Left renal pelvis (tissue), 4 donors: ENCODE data around the gene TSHZ3. TPM values are rescaled to one million over a fixed set of nuclear protein-coding genes. Genes with fewer than 3 reads are reported as not detected.

ENCODE experiments used
- DNase-seq, 4 donors: peaks; one replicate each; pipeline ENCODE4 v3.0.0-alpha.2; 2013; ENCODE audit warnings: low read depth in 4 of 4, low spot score in 3 of 4
- polyA plus RNA-seq, 4 donors: library from polyadenylated mRNA; unstranded; fragments of 120-200 nt; gene quantifications; one replicate each; pipeline ENCODE4 v1.2.1, GENCODE V29; 2013; ENCODE audit not compliant: insufficient read length in 4 of 4

TSHZ3 gene
- 10 to 100 TPM; 11.9 to 16.9 (median 12.7) TPM for polyA plus RNA-seq

DNA sequence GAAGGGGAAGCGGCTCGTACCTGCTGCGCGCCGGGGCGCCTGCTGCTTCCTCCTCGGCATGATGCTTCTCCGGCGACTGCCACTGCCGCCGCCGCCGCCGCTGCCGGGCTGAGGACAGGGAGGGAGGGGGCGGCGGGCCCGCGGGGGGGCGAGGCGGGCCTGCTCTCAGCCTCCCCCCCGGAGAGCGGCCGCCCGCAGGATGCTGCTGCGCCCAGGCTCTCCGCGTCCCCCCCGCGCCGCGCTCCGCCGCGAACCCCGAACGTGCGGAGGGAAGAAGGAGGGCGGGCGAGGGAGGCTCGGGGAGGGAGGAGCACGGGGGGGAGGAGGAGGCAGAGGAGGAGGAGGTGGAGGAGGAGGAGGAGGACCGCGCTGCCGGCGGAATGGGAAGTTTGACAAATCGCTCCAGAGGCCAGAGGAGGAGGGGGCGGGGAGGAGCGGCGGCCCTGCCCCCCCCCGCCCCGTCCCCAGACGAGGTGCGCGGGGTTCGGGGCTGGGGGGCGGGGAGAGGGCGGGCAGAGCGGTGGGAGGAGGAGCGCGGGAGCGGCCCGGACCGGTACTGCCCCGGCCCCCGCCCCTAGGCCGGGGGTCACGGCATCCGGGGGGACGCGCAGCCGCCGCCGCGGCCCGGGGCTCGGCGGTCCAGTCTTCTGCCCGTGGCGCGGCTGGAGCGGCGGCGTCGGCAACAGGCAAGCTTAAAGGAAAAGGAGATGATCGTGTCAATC lies at the start of gene TSHZ3:
Gene TSHZ3 (minus strand): TSS at position 277 of the 722 bp plus-strand sequence. CDS start 217 bp downstream, at position 60.
- DNase-seq: no peak

DNA sequence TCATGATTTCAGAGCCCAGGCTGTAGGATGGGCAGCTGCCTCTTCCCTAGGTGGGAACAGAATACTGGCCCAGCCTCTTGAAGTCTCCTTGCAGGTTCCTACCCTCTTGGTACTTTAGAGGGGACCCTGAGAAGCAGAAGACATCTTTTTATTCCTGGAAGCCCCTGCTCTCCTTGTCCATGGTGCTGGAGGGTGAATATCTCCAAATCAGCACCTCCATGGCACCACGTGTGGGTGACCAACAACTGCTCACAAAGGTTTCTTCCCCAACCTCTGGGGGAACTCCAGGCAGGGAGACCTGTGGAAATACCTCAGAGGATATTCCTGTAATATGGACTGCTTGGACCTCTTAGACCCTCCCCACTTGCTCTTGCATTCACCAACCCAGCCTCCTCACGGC lies 48.1 kb upstream of the TSHZ3 start:
- DNase-seq: no peak

DNA sequence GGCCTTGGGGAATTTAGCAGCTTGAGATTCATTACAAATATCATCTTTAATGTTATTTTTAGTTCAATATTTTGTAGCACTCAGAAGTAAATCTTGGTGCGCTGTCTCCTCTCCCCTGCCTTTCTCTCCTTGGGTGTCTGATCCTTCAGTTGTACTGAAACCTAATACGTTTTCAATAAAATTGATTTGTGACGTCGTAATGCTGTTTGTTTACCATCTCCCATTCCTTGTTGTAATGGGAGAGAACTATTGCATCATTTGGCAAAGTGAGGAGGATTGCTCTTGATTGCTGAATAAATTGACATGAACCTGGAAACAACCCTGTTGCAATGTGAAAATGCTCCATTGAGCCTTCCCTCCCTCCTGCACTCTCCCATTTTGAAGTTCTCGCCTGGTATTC lies 43.2 kb upstream of the TSHZ3 start:
- DNase-seq: peak in 1 of 4 donors; percentile 19

DNA sequence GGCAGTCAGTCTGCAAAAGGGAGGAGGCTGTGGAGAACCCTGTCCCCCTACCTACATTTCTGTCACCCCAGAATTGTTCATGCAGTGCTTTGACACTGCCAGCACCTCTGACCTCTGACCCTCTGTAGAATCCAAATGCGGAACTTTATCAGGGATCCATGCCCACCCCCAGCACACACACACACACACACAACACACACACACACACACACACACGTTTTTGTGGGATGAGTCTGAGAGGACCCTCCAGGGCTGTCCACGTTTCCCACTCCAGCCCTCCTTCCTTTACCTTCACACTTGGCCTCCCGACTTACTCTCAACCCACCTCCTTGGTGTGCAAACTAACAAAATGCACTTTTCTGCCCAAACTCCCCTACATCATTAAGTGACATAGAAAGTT lies 42.3 kb upstream of the TSHZ3 start:
- DNase-seq: no peak

DNA sequence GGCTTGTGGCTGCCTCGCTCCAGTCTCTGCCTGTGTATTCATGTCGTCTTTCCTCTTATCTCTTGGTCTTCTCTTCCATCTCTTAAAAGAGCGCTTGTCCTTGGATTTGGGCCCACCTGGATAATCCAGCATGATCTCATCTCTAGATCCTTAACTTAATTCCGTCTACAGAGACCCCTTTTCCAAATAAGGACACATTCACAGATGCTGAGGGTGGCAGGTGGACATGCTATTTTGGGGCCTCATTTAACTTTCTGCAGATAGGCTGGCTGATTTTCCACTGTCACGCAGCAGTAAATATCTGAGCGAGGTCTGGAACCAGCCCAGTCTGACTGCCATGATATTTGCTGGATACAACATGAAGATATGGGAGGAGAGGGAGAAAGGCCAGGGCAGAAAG lies 41.5 kb upstream of the TSHZ3 start:
- no peak for DNase-seq

DNA sequence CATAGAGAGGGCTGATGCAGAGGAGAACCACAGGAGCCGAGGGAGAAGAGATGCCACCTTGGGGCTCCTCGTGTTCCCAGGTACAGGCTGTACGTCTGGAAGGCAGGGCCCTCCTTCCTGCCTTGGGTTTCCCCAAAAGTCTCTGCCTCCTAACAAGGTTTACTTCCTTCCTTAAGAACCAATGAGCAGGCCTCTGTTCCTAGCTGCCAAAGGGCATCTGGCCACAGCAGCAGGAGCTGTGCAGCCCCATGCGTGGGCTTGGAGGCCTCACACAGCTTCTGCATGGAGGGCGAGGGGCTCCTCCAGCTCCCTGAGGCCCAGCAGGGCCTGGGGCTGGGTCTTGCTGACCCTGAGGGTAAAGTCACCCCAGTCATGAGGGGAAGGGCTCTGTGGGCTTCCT lies 40.6 kb upstream of the TSHZ3 start:
- no peak for DNase-seq

- DNase-seq: no peak
Observed at GRCh38 chr19:31387717-31388301, 38.6 kb upstream of the TSHZ3 start.

DNA sequence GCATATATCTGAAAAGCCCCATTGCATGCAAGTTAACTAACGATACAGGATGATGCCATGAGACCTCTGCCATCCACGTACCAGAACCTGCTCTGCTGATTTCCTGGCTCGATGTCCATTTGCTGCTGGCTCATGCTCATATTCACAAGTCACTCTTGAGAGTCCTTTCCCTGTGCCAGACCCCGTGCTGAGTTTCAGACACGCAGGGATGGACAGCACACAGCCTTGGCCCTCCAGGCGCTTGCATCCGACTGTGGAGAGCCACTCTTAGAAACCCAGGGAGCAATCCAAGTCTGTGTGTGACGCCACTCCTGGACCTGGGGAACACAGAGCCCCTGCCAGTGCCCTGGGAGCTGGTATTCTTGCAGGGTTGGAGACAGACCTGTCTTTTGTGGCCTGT lies 37.6 kb upstream of the TSHZ3 start:
- DNase-seq: no peak

DNA sequence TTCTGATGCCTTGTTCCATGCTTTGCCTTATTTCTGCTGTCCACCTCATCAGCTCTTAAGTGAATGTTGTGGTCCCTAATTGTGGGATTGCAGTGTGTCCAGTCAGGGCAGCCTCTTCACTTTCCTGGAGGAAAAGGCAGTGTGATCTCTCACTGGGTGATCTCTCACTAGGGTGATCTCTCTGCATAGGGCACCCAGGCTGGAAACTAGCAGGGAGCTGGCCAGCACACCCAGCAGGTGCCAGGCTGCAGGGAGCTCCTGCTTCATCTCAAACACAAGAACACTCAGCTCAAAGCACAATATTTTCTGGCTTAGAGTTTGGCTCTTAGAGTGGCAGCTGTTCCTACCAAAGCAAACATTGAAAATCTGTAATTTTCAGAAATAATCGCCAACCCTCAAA lies 36.5 kb upstream of the TSHZ3 start:
- no peak for DNase-seq

- DNase-seq: no peak
Observed at GRCh38 chr19:31383553-31383952, 34.3 kb upstream of the TSHZ3 start.

GRCh38 chr19:31380854-31381253 lies 31.6 kb upstream of the TSHZ3 start:
- DNase-seq: no peak

DNA sequence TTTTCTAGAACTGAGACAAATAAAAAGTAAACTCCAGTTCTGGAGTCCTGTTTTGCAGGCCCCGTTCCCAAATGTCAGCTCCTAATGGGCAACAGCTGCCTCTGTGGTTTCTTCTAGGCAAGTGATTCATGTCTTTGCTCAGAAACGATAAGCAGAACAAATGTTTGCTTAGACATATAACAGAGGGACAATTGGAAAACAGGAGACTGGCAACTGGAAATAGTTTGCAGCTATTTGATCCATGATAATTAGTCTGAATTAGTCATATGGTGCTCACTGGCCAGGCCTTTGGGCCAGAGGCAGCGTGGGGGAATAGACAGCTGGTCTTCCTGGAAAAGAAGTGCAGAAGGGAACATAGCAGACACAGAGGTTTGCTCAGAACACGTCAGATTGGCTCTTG lies 29.2 kb upstream of the TSHZ3 start:
- no peak for DNase-seq

DNA sequence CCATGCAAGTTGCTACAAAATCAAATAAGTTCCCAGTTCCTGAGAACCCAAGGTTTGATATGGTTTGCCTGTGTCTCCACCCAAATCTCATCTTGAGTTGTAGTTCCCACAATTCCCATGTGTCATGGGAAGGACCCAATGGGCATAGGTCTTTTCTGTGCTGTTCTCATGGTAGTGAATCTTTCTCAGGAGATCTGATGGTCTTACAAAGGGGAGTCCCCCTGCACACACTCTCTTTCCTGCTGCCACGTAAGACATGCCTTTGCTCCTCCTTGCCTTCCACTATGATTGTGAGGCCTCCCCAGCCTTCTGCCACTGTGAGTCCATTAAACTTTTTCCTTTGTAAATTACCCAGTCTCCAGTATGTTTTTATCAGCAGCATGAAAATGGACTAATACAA lies 28.5 kb upstream of the TSHZ3 start:
- no peak for DNase-seq

DNA sequence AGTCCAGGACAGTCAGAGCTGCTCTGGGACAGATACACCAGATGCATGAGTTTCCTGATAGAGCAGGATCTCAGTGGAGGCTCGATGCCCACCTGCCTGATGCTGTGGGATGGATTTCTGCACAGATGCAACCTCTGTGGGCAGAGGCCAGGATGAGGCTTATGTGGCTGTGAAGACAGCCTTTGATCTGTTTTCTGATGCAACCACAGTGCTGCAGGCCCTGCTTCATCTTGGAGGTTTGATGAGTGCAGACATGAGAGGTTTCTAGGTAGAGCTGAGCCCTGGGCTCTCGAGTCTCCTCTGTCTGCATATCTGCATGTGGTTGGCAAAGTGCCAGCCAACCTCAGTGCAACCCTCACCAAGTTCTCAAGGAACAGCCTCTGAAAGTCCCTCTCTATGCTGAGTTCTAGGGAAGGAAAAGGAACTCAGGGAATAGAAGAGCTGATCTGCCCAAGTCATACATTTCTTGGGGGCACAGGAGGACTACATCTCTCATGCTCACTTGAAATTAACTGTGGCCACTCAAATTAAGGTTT lies 23.1 kb upstream of the TSHZ3 start:
- DNase-seq: no peak

- DNase-seq: no peak
Observed at GRCh38 chr19:31370216-31370615, 21.0 kb upstream of the TSHZ3 start.

DNA sequence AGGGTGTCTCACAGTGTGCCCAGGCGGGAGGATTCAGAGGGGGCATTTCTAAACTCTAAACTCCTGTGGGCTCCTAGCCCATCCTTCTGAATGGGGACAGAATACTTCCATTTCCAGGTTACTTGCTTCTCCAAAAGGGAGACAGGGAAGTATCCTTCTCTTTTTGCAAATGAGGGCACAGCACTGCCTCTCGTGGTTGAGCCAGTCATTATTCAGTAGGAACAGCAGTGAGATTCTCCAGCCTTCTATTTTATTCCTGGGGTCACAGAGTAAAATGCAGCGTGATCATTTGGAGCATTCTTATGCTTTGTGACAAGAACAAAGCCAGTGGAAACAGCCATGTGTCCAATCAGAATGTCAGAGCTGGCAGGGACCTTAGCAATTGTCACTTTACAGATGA lies 15.7 kb upstream of the TSHZ3 start:
- no peak for DNase-seq

DNA sequence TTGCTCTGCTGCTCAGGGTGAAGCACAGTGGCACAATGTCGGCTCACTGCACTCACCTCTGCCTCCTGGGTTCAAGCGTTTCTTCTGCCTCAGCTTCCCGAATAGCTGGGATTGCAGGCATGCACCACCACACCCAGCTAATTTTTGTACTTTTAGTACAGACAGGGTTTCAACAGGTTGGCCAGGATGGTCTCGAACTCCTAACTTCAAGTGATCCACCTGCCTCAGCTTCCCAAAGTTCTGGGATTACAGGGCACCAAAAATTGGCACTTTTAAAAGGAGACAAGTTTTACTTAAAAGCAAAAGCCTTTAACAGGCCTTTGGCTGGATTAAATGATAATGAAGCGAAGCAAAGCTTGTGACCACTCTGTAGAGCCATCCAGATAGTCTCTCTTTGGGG lies 12.5 kb upstream of the TSHZ3 start:
- DNase-seq: no peak

DNA sequence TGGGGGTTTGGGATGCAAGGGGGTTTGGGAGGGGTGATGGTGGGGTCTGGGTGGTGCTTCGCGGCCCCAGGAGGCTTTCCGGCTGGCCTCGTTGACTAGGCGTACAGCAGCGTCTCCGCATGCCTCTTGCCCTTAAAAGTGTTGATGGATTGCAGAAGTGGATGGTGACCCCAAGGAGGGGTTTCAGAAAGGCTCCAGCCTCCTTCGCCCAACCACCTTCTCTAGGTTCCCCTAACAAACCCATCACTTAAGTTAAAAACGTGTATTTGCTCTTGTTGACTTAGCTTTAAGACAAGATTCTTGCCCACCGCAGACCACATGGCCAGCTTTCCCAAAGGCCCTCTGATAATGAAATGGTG lies 8.1 kb upstream of the TSHZ3 start:
- no peak for DNase-seq

- DNase-seq: no peak
Observed at GRCh38 chr19:31356587-31357314, 7.5 kb upstream of the TSHZ3 start.

DNA sequence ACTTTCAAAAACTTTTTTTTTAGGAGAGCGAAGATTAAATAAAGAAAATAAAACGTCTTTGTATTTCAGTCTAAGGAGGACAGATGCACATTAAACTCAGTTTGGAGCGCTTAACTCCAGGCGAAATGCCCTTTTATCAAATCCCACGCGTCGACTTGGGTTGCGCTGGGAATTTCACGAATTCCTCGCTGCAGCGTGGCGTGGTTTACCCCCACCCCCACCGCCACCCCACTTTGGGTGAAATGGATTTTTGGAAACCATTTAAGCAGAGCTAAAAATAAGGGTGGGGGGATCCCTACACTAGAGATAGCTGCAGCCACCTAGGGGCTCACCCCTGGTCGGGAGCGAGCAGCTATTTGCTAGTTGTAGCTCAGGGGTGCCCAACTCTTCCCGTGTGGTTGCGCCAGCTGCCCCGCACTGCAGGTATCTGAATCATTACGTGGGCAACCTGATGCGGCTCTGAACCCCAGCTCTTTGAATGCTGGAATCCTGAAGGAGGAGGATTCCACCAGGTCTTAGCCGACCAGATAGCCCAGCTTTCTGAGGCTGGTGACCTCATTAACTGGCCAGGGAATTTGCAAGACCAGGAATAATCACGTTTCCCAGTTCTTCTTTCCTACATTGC lies 6.5 kb upstream of the TSHZ3 start:
- DNase-seq: no peak
